SH-SY5Y (cell line): Measurements from ENCODE around the gene FAM47E.

ENCODE experiments used
- GATA2 ChIP-seq: IDR thresholded peaks from 2 replicates; pipeline ENCODE4 v1.6.1; 2011; ENCODE audit warnings: mild to moderate bottlenecking, low read depth, low read length
- GATA3 ChIP-seq: IDR thresholded peaks from 2 replicates; pipeline ENCODE4 v1.6.1; 2011; ENCODE audit warnings: low read depth, mild to moderate bottlenecking, low read length, moderate library complexity

Gene FAM47E, protein sequence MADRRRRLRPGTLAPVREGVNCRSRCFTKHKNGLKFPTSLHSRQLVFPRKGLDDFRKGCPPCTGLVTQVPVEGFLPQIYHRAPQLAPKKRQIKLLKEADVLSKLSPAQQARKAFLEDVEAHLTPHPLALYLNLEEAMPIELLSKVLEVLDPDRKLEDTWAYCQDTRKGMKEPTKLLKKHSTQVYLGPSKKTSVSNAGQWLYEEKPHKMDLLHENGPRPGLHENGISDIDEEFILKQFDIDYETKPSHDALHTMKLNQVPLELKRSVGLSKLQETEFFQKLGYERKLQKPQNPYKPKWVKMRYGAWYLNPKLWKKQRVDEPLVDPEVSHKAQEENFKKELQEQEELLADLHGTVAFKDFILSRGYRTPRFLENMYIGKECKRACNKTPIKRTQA

GRCh38 chr4:76251441-76252270 lies at the start of gene FAM47E:
Gene FAM47E (plus strand): TSS chr4:76251721. CDS start chr4:76251747, 26 bp downstream.
- TF ChIP-seq GATA2 (no peak; the same call in 1 of the 2 replicates), GATA3 (no peak)

GRCh38 chr4:76203541-76203940 lies 48.0 kb upstream of the FAM47E start:
- TF ChIP-seq GATA3, result no peak
- no peak for TF ChIP-seq GATA2

GRCh38 chr4:76204936-76205335 lies 46.6 kb upstream of the FAM47E start:
- TF ChIP-seq GATA3, result no peak
- TF ChIP-seq GATA2, result no peak

DNA sequence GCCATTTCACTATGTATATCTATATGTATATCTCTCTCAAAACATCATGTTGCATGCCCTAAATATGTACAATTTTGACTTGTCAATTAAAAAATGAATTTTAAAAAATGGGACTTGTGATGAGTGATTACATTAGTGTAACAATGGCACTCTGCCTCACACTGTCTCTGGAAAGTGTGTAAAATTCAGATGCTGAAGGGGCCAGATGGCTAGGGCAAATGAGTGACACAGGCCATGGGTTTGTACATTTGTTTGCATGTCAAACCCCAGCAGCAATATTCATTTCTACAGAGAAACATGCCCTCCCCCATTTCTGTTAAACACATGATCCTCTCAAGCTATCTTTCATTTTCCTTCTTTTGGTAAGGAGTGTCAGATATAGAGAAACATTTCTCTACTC lies 46.0 kb upstream of the FAM47E start:
- TF ChIP-seq GATA2, result no peak
- TF ChIP-seq GATA3, result no peak

DNA sequence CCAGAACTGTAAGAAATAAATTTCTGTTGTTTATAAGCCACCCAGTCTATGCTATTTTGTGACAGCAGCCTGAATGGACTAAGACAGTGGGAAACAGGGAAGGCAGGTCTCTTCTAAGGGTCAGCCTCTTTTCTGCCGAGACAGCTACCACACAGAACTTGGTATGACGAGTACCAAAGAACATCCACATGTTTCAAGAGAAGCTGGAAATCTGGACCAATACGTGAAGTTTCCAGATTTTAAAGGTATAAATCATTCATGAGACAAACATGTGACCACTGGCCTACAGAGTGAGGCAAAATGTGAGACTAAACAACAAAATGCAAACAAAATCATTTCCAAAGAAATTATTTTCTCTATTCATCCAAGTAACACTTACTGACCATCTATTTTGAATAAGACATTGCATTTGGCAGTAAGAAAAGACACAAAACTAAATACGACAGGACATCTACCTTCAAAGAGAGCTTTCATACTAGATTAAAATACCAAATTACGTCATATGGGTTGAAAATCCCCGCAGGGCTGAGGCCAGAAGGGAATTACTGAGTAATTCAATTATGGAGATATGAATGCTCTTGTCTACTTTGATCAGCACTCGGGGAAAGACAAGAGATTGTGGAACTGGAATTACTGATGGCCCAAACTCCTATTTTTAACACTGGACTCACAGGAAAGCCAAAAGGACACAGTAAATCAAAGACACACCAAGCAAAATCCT lies 45.1 kb upstream of the FAM47E start:
- TF ChIP-seq GATA2 (peak; percentile 51; the same call in 1 of the 2 replicates), GATA3 (peak; percentile 62; the same call in 1 of the 2 replicates)

DNA sequence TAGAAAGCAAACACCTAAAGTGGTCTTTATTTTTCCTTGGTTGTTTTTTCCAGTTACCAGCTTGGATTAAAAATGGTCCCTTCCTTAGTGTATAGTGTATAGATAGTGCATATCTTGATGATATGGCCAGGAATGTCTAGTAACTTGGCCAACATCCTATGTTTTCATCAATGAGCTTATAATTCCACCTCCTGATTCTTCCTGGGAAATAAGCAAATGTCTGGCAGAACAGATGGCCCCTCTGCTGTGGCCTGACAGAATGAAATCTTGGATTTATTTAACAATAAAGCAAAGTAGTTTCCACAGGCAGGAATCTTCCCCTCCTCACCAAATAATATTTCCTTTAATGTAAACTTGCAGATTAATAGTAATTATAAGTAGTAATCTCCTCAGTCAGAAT lies 44.0 kb upstream of the FAM47E start:
- TF ChIP-seq GATA2 (no peak), GATA3 (no peak)

GRCh38 chr4:76208005-76208765 lies 43.3 kb upstream of the FAM47E start:
- TF ChIP-seq GATA3, result peak; percentile 74
- TF ChIP-seq GATA2, result peak; percentile 44; the same call in 1 of the 2 replicates

DNA sequence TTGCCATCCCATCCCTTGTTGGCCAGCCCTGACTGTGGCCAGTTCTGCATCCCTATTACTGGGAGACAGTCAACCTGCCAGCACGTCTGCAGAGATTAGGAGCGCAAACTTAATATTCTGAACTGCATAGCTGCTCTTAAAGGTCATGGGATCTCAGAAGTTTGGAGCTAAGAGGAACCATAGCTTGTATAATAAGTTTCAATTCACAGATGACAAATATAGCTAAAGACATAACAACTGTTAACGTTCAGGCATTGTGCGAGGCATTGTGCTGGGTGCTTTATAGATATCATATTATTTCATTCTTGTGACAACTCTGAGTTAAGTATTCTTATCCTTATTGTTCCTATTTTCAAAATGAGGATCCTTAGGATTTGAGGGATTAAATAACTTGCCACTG lies 41.6 kb upstream of the FAM47E start:
- TF ChIP-seq GATA3 (no peak), GATA2 (no peak)

GRCh38 chr4:76210452-76210851 lies 41.1 kb upstream of the FAM47E start:
- TF ChIP-seq GATA2 (no peak), GATA3 (no peak)

GRCh38 chr4:76211769-76212708 lies 39.5 kb upstream of the FAM47E start:
- TF ChIP-seq GATA3 (no peak), GATA2 (no peak)

DNA sequence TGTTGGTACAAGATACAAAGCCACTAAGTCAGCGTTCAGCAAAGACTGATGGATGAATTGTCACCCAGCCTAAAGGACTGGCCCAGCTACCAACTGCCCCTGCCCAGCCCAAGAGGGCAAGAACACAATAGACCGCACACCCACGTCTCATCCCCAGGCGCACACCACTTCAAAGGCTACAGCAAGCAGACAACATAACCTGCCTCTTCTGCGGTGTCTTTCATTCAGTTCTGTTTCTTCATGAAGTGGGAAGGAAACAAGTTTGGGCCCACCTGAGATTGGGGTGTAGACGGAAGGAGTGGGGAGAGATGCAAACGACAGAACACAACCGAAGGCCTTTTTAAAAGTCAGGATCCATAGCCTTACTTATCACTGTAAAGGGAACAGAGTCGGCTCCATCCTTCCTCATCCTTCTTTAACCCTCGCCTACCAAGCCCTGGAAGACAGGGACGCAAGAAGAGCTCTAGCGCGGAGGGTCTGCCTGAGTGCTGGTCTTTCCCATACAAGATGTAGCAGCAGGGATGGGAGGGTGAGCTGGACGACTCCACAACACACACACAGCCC lies 38.6 kb upstream of the FAM47E start:
- TF ChIP-seq GATA2 (no peak), GATA3 (no peak)

GRCh38 chr4:76213415-76214176 lies 37.9 kb upstream of the FAM47E start, which contains the start of gene SCARB2:
Gene SCARB2 (minus strand): TSS chr4:76213824. CDS start chr4:76213543, 281 bp downstream.
- TF ChIP-seq GATA2 (no peak), GATA3 (no peak)
